IMR-90 (cell line): Measurements from ENCODE around the gene ODF2. TPM values are rescaled to one million over a fixed set of nuclear protein-coding genes. Genes with fewer than 3 reads are reported as not detected.

ENCODE experiments used
- ATAC-seq: fragments of 200-7000 bp; cut with Tn5 transposase; 2 replicates; pipeline ENCODE4 v1.9.1; 2020; ENCODE audit warnings: low read depth, mild to moderate bottlenecking, moderate library complexity
- BruUV-seq: library from RNA; stranded (reverse); fragments of 400-500 nt; replicated peaks from 2 replicates; lab custom pipeline; 2021; lab: Mats Ljungman, UMichigan
- CTCF ChIA-PET: fragments of 300-600 bp; formaldehyde crosslinking; extraction: SDS; loops from one replicate; lab custom pipeline; 2021; ENCODE audit warnings: antibody characterized with exemption; lab: Yijun Ruan, JAX
- POLR2A ChIA-PET: fragments of 300-600 bp; sonication (Branson Sonifier 250); formaldehyde crosslinking; loops from one replicate; lab custom pipeline; 2022; ENCODE audit warnings: antibody characterized with exemption; ENCODE audit not compliant: unreplicated experiment; lab: Charles Lee
- DNase-seq: peaks from one replicate; pipeline ENCODE4 v3.0.0; 2013
- H2AFZ ChIP-seq: replicated peaks from 2 replicates; pipeline ENCODE3; 2013; ENCODE audit warnings: low read length, mild to moderate bottlenecking; ENCODE audit not compliant: poor library complexity
- H2AK5ac ChIP-seq: 2 replicates; pipeline ENCODE4 v1.6.1; 2013; ENCODE audit warnings: low read depth, low read length, inconsistent platforms
- H2AK9ac ChIP-seq: replicated peaks from 2 replicates; pipeline ENCODE3; 2013; ENCODE audit warnings: mild to moderate bottlenecking, low read depth, low read length, moderate library complexity; ENCODE audit not compliant: poor library complexity
- H2BK120ac ChIP-seq: 2 replicates; pipeline ENCODE4 v1.6.1; 2013; ENCODE audit warnings: low read depth, low read length, inconsistent platforms
- H2BK15ac ChIP-seq: 3 replicates; pipeline ENCODE4 v1.6.1; 2013; ENCODE audit warnings: low read depth, low read length, inconsistent platforms
- H2BK20ac ChIP-seq: 2 replicates; pipeline ENCODE4 v1.6.1; 2013; ENCODE audit warnings: low read depth, mild to moderate bottlenecking, inconsistent platforms, low read length, moderate library complexity
- H2BK5ac ChIP-seq: 2 replicates; pipeline ENCODE4 v1.6.1; 2013; ENCODE audit warnings: mild to moderate bottlenecking, low read depth, low read length, inconsistent platforms; ENCODE audit not compliant: poor library complexity, severe bottlenecking
- H3K14ac ChIP-seq: replicated peaks from 2 replicates; pipeline ENCODE4 v1.6.1; 2013; ENCODE audit warnings: low read depth, low read length, inconsistent platforms
- H3K18ac ChIP-seq: 2 replicates; pipeline ENCODE4 v1.6.1; 2013; ENCODE audit warnings: low read depth, low read length, control low read depth
- H3K23ac ChIP-seq: 2 replicates; pipeline ENCODE4 v1.6.1; 2013; ENCODE audit warnings: low read depth, low read length, inconsistent platforms
- H3K27ac ChIP-seq: 2 replicates; pipeline ENCODE4 v1.5.1; 2013; ENCODE audit warnings: mild to moderate bottlenecking, control low read depth, low read length; ENCODE audit not compliant: insufficient read depth
- H3K27me3 ChIP-seq: 2 replicates; pipeline ENCODE4 v1.6.1; 2013; ENCODE audit warnings: low read length; ENCODE audit not compliant: control insufficient read depth, insufficient read depth
- H3K36me3 ChIP-seq: 2 replicates; pipeline ENCODE4 v1.6.1; 2013; ENCODE audit warnings: low read length, mixed read lengths; ENCODE audit not compliant: control insufficient read depth, insufficient read depth
- H3K4ac ChIP-seq: 2 replicates; pipeline ENCODE4 v1.6.1; 2013; ENCODE audit warnings: low read depth, low read length, inconsistent platforms
- H3K4me1 ChIP-seq: 2 replicates; pipeline ENCODE4 v1.6.1; 2013; ENCODE audit warnings: low read length, mixed read lengths; ENCODE audit not compliant: control insufficient read depth, insufficient read depth
- H3K4me2 ChIP-seq: 2 replicates; pipeline ENCODE4 v1.6.1; 2013; ENCODE audit warnings: low read depth, mild to moderate bottlenecking, control low read depth, low read length, moderate library complexity
- H3K4me3 ChIP-seq: 2 replicates; pipeline ENCODE4 v1.5.1; 2013; ENCODE audit warnings: low read depth, mild to moderate bottlenecking, control low read depth, low read length, moderate library complexity; ENCODE audit not compliant: insufficient read depth
- H3K56ac ChIP-seq: 2 replicates; pipeline ENCODE4 v1.6.1; 2013; ENCODE audit warnings: low read length, inconsistent platforms; ENCODE audit not compliant: insufficient read depth; ENCODE audit errors: extremely low read depth
- H3K79me1 ChIP-seq, 2 experiments: 2 replicates each; pipeline ENCODE4 v1.6.1; 2013; ENCODE audit warnings: low read length in 2 of 2, inconsistent platforms in 1 of 2, low read depth in 1 of 2
- H3K9ac ChIP-seq: 2 replicates; pipeline ENCODE4 v1.6.1; 2013; ENCODE audit warnings: low read depth, low read length, control low read depth
- H3K9me1 ChIP-seq: 2 replicates; pipeline ENCODE4 v1.6.1; 2013; ENCODE audit warnings: low read length, inconsistent platforms; ENCODE audit not compliant: insufficient read depth
- H3K9me3 ChIP-seq: 2 replicates; pipeline ENCODE4 v1.6.1; 2013; ENCODE audit warnings: low read length; ENCODE audit not compliant: control insufficient read depth, insufficient read depth
- H4K20me1 ChIP-seq: 2 replicates; pipeline ENCODE4 v1.6.1; 2013; ENCODE audit warnings: low read length, inconsistent platforms; ENCODE audit not compliant: insufficient read depth
- H4K5ac ChIP-seq: 2 replicates; pipeline ENCODE4 v1.6.1; 2013; ENCODE audit warnings: mild to moderate bottlenecking, low read depth, low read length, control low read depth
- H4K8ac ChIP-seq, 2 experiments: 2 replicates each; pipeline ENCODE4 v1.6.1; 2013; ENCODE audit warnings: low read depth in 2 of 2, low read length in 2 of 2, control low read depth in 1 of 2, inconsistent platforms in 1 of 2
- H4K91ac ChIP-seq: 2 replicates; pipeline ENCODE4 v1.6.1; 2013; ENCODE audit warnings: low read depth, low read length, inconsistent platforms; ENCODE audit not compliant: insufficient read depth
- BHLHE40 ChIP-seq: fragments of 150-350 bp; IDR thresholded peaks from 2 replicates; pipeline ENCODE4 v1.6.1; 2016; ENCODE audit warnings: mild to moderate bottlenecking, low read depth, low read length
- CEBPB ChIP-seq: IDR thresholded peaks from 2 replicates; pipeline ENCODE4 v1.6.1; 2012; ENCODE audit warnings: low read depth, low read length, improper control_type of control experiment
- CHD1 ChIP-seq: IDR thresholded peaks from 2 replicates; pipeline ENCODE4 v1.6.1; 2012; ENCODE audit warnings: low read depth, low read length, improper control_type of control experiment
- FOS ChIP-seq: fragments of 150-350 bp; IDR thresholded peaks from 2 replicates; pipeline ENCODE4 v1.6.1; 2016; ENCODE audit warnings: low read depth, low read length
- MAFK ChIP-seq: IDR thresholded peaks from 2 replicates; pipeline ENCODE4 v1.6.1; 2012; ENCODE audit warnings: low read depth, low read length, improper control_type of control experiment
- MAZ ChIP-seq: IDR thresholded peaks from 2 replicates; pipeline ENCODE4 v1.6.1; 2012; ENCODE audit warnings: low read depth, mild to moderate bottlenecking, low read length, improper control_type of control experiment, moderate library complexity, borderline replicate concordance
- MXI1 ChIP-seq: IDR thresholded peaks from 2 replicates; pipeline ENCODE4 v1.6.1; 2012; ENCODE audit warnings: low read depth, mild to moderate bottlenecking, low read length, moderate library complexity, borderline replicate concordance
- NFE2L2 ChIP-seq: fragments of 150-350 bp; IDR thresholded peaks from 2 replicates; pipeline ENCODE4 v1.6.1; 2016; ENCODE audit warnings: low read depth, mild to moderate bottlenecking, low read length
- POLR2A ChIP-seq: IDR thresholded peaks from 2 replicates; pipeline ENCODE4 v1.6.1; 2012; ENCODE audit warnings: mild to moderate bottlenecking, low read depth, low read length
- RAD21 ChIP-seq: IDR thresholded peaks from 2 replicates; pipeline ENCODE4 v1.6.1; 2012; ENCODE audit warnings: low read length, improper control_type of control experiment
- RCOR1 ChIP-seq: IDR thresholded peaks from 2 replicates; pipeline ENCODE4 v1.6.1; 2012; ENCODE audit warnings: mild to moderate bottlenecking, low read length, improper control_type of control experiment; ENCODE audit not compliant: insufficient replicate concordance
- RFX5 ChIP-seq: IDR thresholded peaks from 2 replicates; pipeline ENCODE4 v1.8.0; 2012; ENCODE audit warnings: low read depth, mild to moderate bottlenecking, low read length, moderate library complexity
- SMC3 ChIP-seq: fragments of 150-350 bp; IDR thresholded peaks from 2 replicates; pipeline ENCODE4 v1.6.1; 2016; ENCODE audit warnings: low read depth, mild to moderate bottlenecking, antibody characterized with exemption, low read length, moderate library complexity
- WGBS, 2 experiments: methylation state at CpG; one replicate each; pipeline versions ENCODE4 v1.1.5 to v1.1.7; 2013; ENCODE audit warnings: missing lambda C conversion rate in 2 of 2; ENCODE audit not compliant: insufficient read length in 1 of 2; ENCODE audit errors: extremely low coverage in 2 of 2; 5-methylcytosine and 5-hydroxymethylcytosine counted together
- dilution Hi-C: fragments of 300-500 bp; cut with HindIII; formaldehyde crosslinking; loops from one replicate; pipeline ENCODE4 v1.14.3; 2018; ENCODE audit warnings: low sequenced_read_pairs; ENCODE audit not compliant: unreplicated experiment
- in situ Hi-C: fragments of 300-500 bp; cut with MboI; formaldehyde crosslinking; loops from 3 replicates; pipeline ENCODE4 v1.14.3; 2019; ENCODE audit warnings: low sequenced_read_pairs, inconsistent platforms, mixed read lengths
- intact Hi-C: fragments of 100-400 bp; cut with micrococcal nuclease; formaldehyde crosslinking; loops from 2 replicates; pipeline ENCODE4 v1.10.0; 2022
- polyA plus RNA-seq, 3 experiments: library from polyadenylated mRNA; depleted of rRNA; stranded (reverse); fragments of >200 nt; gene quantifications; 2 replicates each; pipeline ENCODE4 v1.2.3, GENCODE V29; 2012; ENCODE audit warnings: low replicate concordance in 1 of 3
- total RNA-seq: library from RNA; depleted of rRNA; stranded (reverse); fragments of >200 nt; gene quantifications from 2 replicates; pipeline ENCODE4 v1.2.3, GENCODE V29; 2012
- TF ChIP-seq, protein P1 (sequence below): fragments of 150-350 bp; IDR thresholded peaks from 2 replicates; pipeline ENCODE4 v1.6.1; 2017; ENCODE audit warnings: mild to moderate bottlenecking, antibody characterized with exemption, low read length, low read depth
- TF ChIP-seq, protein P2 (sequence below): conservative IDR thresholded peaks from 2 replicates; pipeline ENCODE4 v1.5.1; 2012; ENCODE audit warnings: mild to moderate bottlenecking, low read depth, low read length, improper control_type of control experiment
- TF ChIP-seq, protein P3 (sequence below): fragments of 150-350 bp; IDR thresholded peaks from 2 replicates; pipeline ENCODE4 v1.6.1; 2016; ENCODE audit warnings: low read depth, mild to moderate bottlenecking, low read length, moderate library complexity, borderline replicate concordance

The ODF2 gene
- total and polyA plus RNA-seq, 2 of the 4 experiments (the other 2 are of a cell fraction) = 40.2 to 46.4 TPM

DNA sequence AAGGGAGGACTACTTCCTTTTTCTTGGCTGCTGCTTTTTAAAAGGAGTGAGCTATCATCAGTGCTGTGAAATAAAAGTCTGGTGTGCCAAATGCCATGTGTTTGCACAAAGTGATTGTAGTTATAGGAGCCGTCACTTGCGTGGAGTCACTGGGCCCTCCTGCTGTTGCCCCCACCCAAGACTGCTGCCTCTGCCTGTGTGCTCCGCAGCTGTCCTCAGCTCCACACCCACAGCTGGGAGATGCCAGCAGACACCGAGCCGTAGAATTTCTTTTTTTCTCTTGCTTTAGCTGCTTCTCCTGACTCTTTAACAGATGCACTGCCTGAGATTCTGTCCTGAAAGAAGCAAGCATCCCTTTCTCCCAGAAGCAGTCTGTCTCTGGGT is 38.9 kb downstream of the ODF2 start:
- ATAC-seq (no peak), DNase-seq (no peak)
- no peak overlapping the region for H2BK5ac ChIP-seq
- H3K4me1 ChIP-seq = no peaks in the 10 kb centered on the region
- H3K9me1 ChIP-seq = no peaks in the 10 kb centered on the region
- 72% methylated on average over 2 of the region's 5 CpGs; no CpG with 5 or more reads in 1 of the 2 experiments for WGBS, 2 experiments
- in situ Hi-C loops = no loop called here
- H2BK20ac ChIP-seq = no peak overlapping the region
- no peak overlapping the region for H3K4me2 ChIP-seq
- no peak overlapping the region for H2BK15ac ChIP-seq
- no TSS peak for BruUV-seq
- no peaks in the 10 kb centered on the region for H4K20me1 ChIP-seq
- no peak overlapping the region for H3K56ac ChIP-seq
- POLR2A ChIA-PET = no interaction called here
- no peak overlapping the region for H4K8ac ChIP-seq
- TF ChIP-seq MAFK (no peak), RAD21 (no peak), RFX5 (no peak), CHD1 (no peak), MAZ (no peak), CEBPB (no peak), RCOR1 (no peak), BHLHE40 (no peak), SMC3 (no peak), FOS (no peak), MXI1 (no peak), POLR2A (no peak), NFE2L2 (no peak)
- TF ChIP-seq, protein P1, sequence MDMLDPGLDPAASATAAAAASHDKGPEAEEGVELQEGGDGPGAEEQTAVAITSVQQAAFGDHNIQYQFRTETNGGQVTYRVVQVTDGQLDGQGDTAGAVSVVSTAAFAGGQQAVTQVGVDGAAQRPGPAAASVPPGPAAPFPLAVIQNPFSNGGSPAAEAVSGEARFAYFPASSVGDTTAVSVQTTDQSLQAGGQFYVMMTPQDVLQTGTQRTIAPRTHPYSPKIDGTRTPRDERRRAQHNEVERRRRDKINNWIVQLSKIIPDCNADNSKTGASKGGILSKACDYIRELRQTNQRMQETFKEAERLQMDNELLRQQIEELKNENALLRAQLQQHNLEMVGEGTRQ = no peak
- TF ChIP-seq, protein P2, sequence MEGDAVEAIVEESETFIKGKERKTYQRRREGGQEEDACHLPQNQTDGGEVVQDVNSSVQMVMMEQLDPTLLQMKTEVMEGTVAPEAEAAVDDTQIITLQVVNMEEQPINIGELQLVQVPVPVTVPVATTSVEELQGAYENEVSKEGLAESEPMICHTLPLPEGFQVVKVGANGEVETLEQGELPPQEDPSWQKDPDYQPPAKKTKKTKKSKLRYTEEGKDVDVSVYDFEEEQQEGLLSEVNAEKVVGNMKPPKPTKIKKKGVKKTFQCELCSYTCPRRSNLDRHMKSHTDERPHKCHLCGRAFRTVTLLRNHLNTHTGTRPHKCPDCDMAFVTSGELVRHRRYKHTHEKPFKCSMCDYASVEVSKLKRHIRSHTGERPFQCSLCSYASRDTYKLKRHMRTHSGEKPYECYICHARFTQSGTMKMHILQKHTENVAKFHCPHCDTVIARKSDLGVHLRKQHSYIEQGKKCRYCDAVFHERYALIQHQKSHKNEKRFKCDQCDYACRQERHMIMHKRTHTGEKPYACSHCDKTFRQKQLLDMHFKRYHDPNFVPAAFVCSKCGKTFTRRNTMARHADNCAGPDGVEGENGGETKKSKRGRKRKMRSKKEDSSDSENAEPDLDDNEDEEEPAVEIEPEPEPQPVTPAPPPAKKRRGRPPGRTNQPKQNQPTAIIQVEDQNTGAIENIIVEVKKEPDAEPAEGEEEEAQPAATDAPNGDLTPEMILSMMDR = no peak
- TF ChIP-seq, protein P3, sequence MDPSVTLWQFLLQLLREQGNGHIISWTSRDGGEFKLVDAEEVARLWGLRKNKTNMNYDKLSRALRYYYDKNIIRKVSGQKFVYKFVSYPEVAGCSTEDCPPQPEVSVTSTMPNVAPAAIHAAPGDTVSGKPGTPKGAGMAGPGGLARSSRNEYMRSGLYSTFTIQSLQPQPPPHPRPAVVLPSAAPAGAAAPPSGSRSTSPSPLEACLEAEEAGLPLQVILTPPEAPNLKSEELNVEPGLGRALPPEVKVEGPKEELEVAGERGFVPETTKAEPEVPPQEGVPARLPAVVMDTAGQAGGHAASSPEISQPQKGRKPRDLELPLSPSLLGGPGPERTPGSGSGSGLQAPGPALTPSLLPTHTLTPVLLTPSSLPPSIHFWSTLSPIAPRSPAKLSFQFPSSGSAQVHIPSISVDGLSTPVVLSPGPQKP = no peak
- H3K4me3 ChIP-seq = no peak overlapping the region
- no peak overlapping the region for H3K18ac ChIP-seq
- no peak overlapping the region for H3K4ac ChIP-seq
- no peak overlapping the region for H4K5ac ChIP-seq
- H3K9me3 ChIP-seq = no peaks in the 10 kb centered on the region
- peaks cover 43% of the 10 kb centered on the region for H3K36me3 ChIP-seq
- no peak overlapping the region for H4K91ac ChIP-seq
- no peak overlapping the region for H3K14ac ChIP-seq
- intact Hi-C loops = no loop called here
- H3K79me1 ChIP-seq = no peaks in the 10 kb centered on the region; a peak in 1 of 4 replicates
- H2BK120ac ChIP-seq = no peak overlapping the region
- H3K23ac ChIP-seq = no peak overlapping the region
- no peak overlapping the region for H2AK9ac ChIP-seq
- no peak overlapping the region for H3K9ac ChIP-seq
- dilution Hi-C loops = no loop called here
- H2AFZ ChIP-seq = no peak overlapping the region
- H3K27me3 ChIP-seq = no peaks in the 10 kb centered on the region
- CTCF ChIA-PET = no interaction called here
- no peak overlapping the region for H2AK5ac ChIP-seq
- no peak overlapping the region for H3K27ac ChIP-seq
